MM.1S (cell line): Measurements from ENCODE around the gene COQ9.

ENCODE experiments used
- CTCF ChIP-seq: fragments of 300-600 bp; sonication (generic); IDR thresholded peaks from 2 replicates; pipeline ENCODE4 v1.5.1; 2016; ENCODE audit warnings: antibody characterized with exemption, low read length, mixed read lengths
- EZH2 ChIP-seq: fragments of 300-600 bp; sonication (generic); optimal IDR thresholded peaks from 2 replicates; pipeline ENCODE3; 2017; ENCODE audit warnings: low read depth, mild to moderate bottlenecking, antibody characterized with exemption, low read length, mixed read lengths

- no peak for TF ChIP-seq CTCF
- no peak for TF ChIP-seq EZH2
Observed at GRCh38 chr16:57509231-57509923, 62.1 kb downstream of the COQ9 start.
